GM12864 (cell line): ENCODE measurements around the gene CASKIN1.

Experiments
- DNase-seq: peaks from one replicate; pipeline ENCODE4 v3.0.0-alpha.2; 2011; ENCODE audit warnings: low read depth
- H3K4me3 ChIP-seq: 2 replicates; pipeline ENCODE4 v1.5.1; 2011; ENCODE audit warnings: mild to moderate bottlenecking, low read depth, low read length, control low read depth
- CTCF ChIP-seq: IDR thresholded peaks from 2 replicates; pipeline ENCODE4 v1.5.1; 2011; ENCODE audit warnings: low read depth, mild to moderate bottlenecking, moderate library complexity, low read length, control low read depth, inconsistent platforms; ENCODE audit errors: missing control alignments

CASKIN1 gene

DNA sequence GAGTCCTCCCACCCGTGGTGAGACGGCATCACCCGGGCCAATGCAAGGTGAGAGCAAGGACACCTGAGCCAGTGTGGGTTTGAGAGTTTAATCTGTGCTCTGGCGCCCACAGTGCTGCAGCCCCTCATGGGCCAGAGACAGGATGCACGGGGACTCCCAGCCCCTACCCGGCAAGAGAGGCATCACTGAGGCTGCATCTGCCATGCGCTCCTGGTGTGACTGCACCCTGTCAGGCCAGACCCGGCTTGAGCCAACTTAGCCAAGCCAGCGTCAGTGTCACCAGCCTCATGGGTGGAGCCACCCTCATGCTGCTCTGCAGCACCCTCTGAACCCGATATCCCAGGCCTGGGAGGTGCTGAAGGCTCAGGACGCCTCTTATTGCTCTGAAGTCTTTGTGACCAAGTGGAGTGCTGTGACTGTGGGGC lies 15.5 kb upstream of the CASKIN1 start:
- no peak overlapping the region for H3K4me3 ChIP-seq
- DNase-seq: no peak
- TF ChIP-seq CTCF: no peak

- no peak within 1 kb of the TSS for H3K4me3 ChIP-seq
- DNase-seq: no peak
- TF ChIP-seq CTCF: no peak
Measured at GRCh38 chr16:2210386-2211365, 14.3 kb upstream of the CASKIN1 start, which contains the start of gene BRICD5. BRICD5 (minus strand) TSS chr16:2210863; CDS start chr16:2210833, 30 bp downstream.

- DNase-seq: no peak
- no peak overlapping the region for H3K4me3 ChIP-seq
- TF ChIP-seq CTCF: no peak
Measured at GRCh38 chr16:2210009-2210332, 13.6 kb upstream of the CASKIN1 start.

DNA sequence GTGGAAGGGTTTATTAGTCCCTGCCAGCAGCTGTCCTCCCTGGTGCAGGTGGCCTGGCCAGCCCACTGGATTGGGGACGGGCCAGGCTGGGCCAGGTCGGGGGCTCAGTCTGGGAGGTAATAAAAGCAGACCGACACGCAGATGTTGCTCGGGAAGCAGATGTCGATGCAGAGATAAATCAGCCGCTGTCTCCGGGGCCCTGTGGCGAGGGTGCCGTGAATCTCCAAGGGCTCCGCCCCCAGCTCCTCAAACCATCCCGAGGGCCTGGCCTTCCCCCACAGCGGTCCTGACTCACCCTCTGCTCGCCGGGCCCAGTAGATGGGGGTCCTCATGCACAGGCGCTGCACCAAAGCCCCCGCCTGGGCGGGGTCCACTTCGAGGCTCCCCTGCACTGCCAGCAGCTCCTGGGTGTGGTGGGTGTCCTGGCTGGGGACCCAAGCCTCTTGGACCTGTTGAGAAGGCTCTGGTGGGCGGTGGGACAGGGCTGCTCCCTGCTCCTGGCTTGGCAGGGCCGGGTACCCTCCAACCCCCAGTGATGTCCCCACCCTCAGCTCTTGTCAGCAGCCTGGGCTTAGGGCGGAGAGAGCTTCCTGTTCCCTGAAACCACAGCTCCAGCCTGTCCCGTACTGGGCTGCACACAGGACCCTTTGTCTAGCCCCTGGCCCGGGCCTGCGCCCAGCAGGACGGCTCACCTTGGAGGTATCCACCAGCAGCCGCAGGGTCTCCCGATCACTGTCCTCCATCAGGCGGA lies 13.0 kb upstream of the CASKIN1 start:
- no peak for TF ChIP-seq CTCF
- no peak overlapping the region for H3K4me3 ChIP-seq
- no peak for DNase-seq

DNA sequence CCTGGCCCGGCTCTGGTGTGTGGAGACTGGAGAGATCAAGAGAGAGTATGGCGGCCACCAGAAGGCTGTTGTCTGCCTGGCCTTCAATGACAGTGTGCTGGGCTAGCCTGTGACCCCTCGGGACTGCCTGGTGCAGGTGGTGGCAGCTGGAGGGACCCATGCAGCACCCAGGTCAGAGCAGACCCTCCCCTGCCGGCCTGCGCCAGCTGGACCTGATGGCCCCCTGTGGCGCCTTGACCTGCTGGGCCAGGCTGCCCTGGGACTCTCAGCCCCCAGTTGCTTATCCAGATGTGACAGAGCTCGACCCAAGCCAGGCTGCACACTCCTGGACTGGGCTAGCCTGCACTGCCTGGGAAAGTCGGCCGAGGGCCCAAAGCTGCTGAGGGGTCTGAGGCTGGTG lies 12.4 kb upstream of the CASKIN1 start:
- no peak for DNase-seq
- TF ChIP-seq CTCF: no peak

GRCh38 chr16:2208308-2208707 lies 11.9 kb upstream of the CASKIN1 start:
- no peak for TF ChIP-seq CTCF
- H3K4me3 ChIP-seq: no peak overlapping the region
- DNase-seq: no peak

More for the DNA sequence above, 12.4 kb upstream of the CASKIN1 start:
- no peak overlapping the region for H3K4me3 ChIP-seq

DNA sequence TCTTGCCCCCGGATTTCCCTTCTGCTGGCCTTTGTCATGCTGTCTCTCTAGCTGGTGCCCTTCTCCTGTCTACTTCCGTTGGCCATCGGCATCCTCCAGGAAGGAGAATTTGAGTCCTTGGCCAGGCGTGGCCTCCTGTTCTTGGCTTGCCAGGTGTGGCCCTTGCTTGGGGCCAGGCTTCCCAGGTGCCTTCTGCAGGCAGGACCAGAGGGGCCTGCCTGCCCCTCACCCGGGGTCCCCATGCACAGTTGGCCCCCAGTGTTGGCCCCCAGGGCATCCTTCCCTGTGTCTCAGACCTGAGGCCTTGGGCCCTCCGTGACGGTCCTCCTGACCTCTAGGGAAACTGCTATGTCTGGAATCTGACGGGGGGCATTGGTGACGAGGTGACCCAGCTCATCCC lies 11.5 kb upstream of the CASKIN1 start:
- no peak for DNase-seq
- TF ChIP-seq CTCF: no peak

More for the DNA sequence above, 11.5 kb upstream of the CASKIN1 start:
- no peak overlapping the region for H3K4me3 ChIP-seq
